Body of pancreas (tissue), 4 donors: ENCODE results near the gene ADCY5. TPM values are rescaled to one million over a fixed set of nuclear protein-coding genes. Genes with fewer than 3 reads are reported as not detected.

Experiments used
- ATAC-seq: fragments of 150-250 bp; one replicate; pipeline ENCODE4 v1.9.1; 2016
- DNase-seq, 4 donors: peaks; one replicate each; pipeline ENCODE4 v3.0.0-alpha.2; 2019
- H3K27ac ChIP-seq, 4 donors: fragments of 200-600 bp; sonication (generic); 1 replicate in 3 of 4; 2 replicates in 1 of 4; pipeline versions ENCODE4 v1.5.1 to v1.6.1; 2016 to 2019; ENCODE audit warnings: mild to moderate bottlenecking in 1 of 4, mixed read lengths in 1 of 4, moderate library complexity in 1 of 4
- H3K27me3 ChIP-seq, 2 donors: fragments of 200-600 bp; sonication (generic); one replicate each; pipeline ENCODE4 v1.6.0; 2016; ENCODE audit warnings: mild to moderate bottlenecking in 1 of 2
- H3K36me3 ChIP-seq, 2 donors: fragments of 200-600 bp; sonication (generic); replicated peaks in 1 of 2; 2 replicates each; pipeline ENCODE4 v1.5.1; 2016; ENCODE audit warnings: low read depth in 2 of 2; ENCODE audit not compliant: insufficient read depth in 1 of 2
- H3K4me1 ChIP-seq: fragments of 200-600 bp; sonication (generic); one replicate; pipeline ENCODE4 v1.6.0; 2016
- H3K4me3 ChIP-seq, 2 donors: fragments of 200-600 bp; sonication (generic); 1 replicate in 1 of 2; 2 replicates in 1 of 2; pipeline ENCODE4 v1.5.1; 2016 to 2019
- H3K9me3 ChIP-seq, 3 donors: fragments of 200-600 bp; sonication (generic); 1 replicate in 2 of 3; 2 replicates in 1 of 3; pipeline ENCODE4 v1.5.1; 2016
- POLR2A ChIP-seq, 3 donors: fragments of 450-650 bp; IDR thresholded peaks; one replicate each; pipeline ENCODE4 v1.6.1; 2016; ENCODE audit warnings: antibody characterized with exemption in 3 of 3, mild to moderate bottlenecking in 2 of 3
- WGBS, 2 donors: methylation state at CpG; one replicate each; pipeline ENCODE4 v1.1.5; 2017; 5-methylcytosine and 5-hydroxymethylcytosine counted together
- intact Hi-C: fragments of 100-400 bp; cut with DNase I; formaldehyde crosslinking; loops from one replicate; pipeline ENCODE4 v1.15.1; 2023
- total RNA-seq, 2 donors: library from RNA; depleted of rRNA; stranded (reverse); fragments of >200 nt; gene quantifications; one replicate each; pipeline ENCODE4 v1.1.0, GENCODE V29; 2016
- TF ChIP-seq, protein P1 (sequence below), 7 experiments: fragments of 450-650 bp in 4 of 7; fragments of 200-600 bp in 3 of 7; sonication (generic) in 3 of 7; IDR thresholded peaks; one replicate each; pipeline ENCODE4 v1.5.1; 2016 to 2019; ENCODE audit warnings: antibody characterized with exemption in 7 of 7

ADCY5 gene
- total RNA-seq, 2 donors from 2014 or later = 10.6 to 18.8 TPM

- DNase-seq (no peak), ATAC-seq (no peak)
- Histone ChIP-seq H3K4me1 (peaks cover 8% of the 10 kb centered on the region), H3K27me3 (no peaks in the 10 kb centered on the region), H3K4me3 (no peak overlapping the region), H3K9me3 (no peaks in the 10 kb centered on the region), H3K36me3 (no peaks in the 10 kb centered on the region), H3K27ac (no peak overlapping the region)
- intact Hi-C loops = no loop called here
- 89 to 93% methylated on average over 13 of the region's 13 CpGs for WGBS, 2 donors
- TF ChIP-seq, protein P1, sequence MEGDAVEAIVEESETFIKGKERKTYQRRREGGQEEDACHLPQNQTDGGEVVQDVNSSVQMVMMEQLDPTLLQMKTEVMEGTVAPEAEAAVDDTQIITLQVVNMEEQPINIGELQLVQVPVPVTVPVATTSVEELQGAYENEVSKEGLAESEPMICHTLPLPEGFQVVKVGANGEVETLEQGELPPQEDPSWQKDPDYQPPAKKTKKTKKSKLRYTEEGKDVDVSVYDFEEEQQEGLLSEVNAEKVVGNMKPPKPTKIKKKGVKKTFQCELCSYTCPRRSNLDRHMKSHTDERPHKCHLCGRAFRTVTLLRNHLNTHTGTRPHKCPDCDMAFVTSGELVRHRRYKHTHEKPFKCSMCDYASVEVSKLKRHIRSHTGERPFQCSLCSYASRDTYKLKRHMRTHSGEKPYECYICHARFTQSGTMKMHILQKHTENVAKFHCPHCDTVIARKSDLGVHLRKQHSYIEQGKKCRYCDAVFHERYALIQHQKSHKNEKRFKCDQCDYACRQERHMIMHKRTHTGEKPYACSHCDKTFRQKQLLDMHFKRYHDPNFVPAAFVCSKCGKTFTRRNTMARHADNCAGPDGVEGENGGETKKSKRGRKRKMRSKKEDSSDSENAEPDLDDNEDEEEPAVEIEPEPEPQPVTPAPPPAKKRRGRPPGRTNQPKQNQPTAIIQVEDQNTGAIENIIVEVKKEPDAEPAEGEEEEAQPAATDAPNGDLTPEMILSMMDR (IDR thresholded peaks at IDR 0.05) = no peak
- no peak for TF ChIP-seq POLR2A (IDR thresholded peaks at IDR 0.05)
These were observed 103.8 kb downstream of the ADCY5 start for GRCh38 chr3:123344907-123345594.

GRCh38 chr3:123344175-123344906 is 104.5 kb downstream of the ADCY5 start:
- intact Hi-C loops = no loop called here
- 85 to 89% methylated on average over 6 of the region's 6 CpGs for WGBS, 2 donors
- Histone ChIP-seq H3K27me3 (no peaks in the 10 kb centered on the region), H3K4me1 (peaks cover 8% of the 10 kb centered on the region), H3K9me3 (no peaks in the 10 kb centered on the region), H3K4me3 (no peak overlapping the region), H3K36me3 (no peaks in the 10 kb centered on the region), H3K27ac (no peak overlapping the region)
- ATAC-seq (no peak), DNase-seq (no peak)
- TF ChIP-seq POLR2A (IDR thresholded peaks at IDR 0.05) = no peak
- TF ChIP-seq, protein P1 (IDR thresholded peaks at IDR 0.05) = no peak

DNA sequence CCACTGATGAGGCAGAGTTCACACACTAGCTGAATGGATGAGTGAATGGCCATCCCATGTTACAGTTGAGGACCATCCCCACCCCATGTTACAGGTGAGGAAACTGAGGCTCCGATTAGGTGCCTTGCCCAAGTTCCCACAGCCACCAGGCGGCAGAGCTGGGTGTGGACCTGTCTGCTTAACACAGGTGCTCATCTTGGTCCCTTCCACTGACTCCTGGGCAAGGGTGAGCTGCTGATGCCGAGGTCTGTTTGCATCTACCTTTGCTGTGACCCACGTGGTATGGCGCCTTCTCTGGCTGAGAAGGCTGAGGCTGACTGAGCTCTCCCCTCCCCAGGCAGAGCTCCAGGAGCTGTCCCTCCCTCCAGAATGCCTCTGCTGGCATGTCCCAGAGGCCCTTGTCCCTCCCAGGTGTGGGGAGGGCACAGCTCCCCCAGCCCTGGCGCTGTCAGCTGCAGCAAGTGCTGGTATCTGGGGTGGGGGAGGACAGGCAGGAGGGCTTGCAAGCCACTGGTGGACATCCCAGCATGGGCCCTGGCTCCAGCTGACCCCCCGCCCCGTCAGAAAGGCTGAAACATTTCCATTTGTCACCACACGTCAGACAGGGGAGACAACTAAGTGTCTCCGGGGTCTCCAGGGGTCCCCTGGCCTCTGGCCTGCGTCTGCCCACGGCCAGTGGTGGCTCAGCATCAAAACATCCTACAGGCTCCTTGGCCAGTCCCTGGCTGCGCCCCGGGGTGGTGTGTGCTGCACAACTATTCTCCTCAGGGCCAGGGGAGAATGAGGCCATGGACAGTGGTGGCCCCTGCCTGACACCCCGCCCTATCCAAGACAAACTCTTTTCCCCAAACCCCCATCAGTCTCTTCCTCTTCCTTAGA is 105.4 kb downstream of the ADCY5 start:
- H3K9me3 ChIP-seq = no peaks in the 10 kb centered on the region
- ATAC-seq (no peak), DNase-seq (no peak)
- no peak overlapping the region for H3K27ac ChIP-seq
- TF ChIP-seq, protein P1 (IDR thresholded peaks at IDR 0.05) = no peak
- TF ChIP-seq POLR2A (IDR thresholded peaks at IDR 0.05) = no peak
- H3K27me3 ChIP-seq = no peaks in the 10 kb centered on the region
- intact Hi-C loops = no loop called here
- H3K36me3 ChIP-seq = no peaks in the 10 kb centered on the region
- WGBS, 2 donors = 70 to 91% methylated on average over 3 to 14 of the region's 15 CpGs
- peaks cover 10% of the 10 kb centered on the region for H3K4me1 ChIP-seq
- H3K4me3 ChIP-seq = no peak overlapping the region

GRCh38 chr3:123342631-123343080 is 106.2 kb downstream of the ADCY5 start:
- 71 to 76% methylated on average over 6 to 8 of the region's 8 CpGs for WGBS, 2 donors
- H3K27ac ChIP-seq = no peak overlapping the region
- DNase-seq (no peak), ATAC-seq (no peak)
- intact Hi-C loops = no loop called here
- H3K4me3 ChIP-seq = no peak overlapping the region
- H3K9me3 ChIP-seq = no peaks in the 10 kb centered on the region
- H3K27me3 ChIP-seq = no peaks in the 10 kb centered on the region
- H3K36me3 ChIP-seq = no peaks in the 10 kb centered on the region
- TF ChIP-seq, protein P1 (IDR thresholded peaks at IDR 0.05) = no peak
- no peak for TF ChIP-seq POLR2A (IDR thresholded peaks at IDR 0.05)
- peaks cover 18% of the 10 kb centered on the region for H3K4me1 ChIP-seq
